IMR-90 (cell line): ENCODE results near the gene DOCK4.

Source experiments
- FOS ChIP-seq: fragments of 150-350 bp; IDR thresholded peaks from 2 replicates; pipeline ENCODE4 v1.6.1; 2016; ENCODE audit warnings: low read depth, low read length
- TF ChIP-seq, protein P1 (sequence below): conservative IDR thresholded peaks from 2 replicates; pipeline ENCODE4 v1.5.1; 2012; ENCODE audit warnings: mild to moderate bottlenecking, low read depth, low read length, improper control_type of control experiment

- TF ChIP-seq, protein P1, sequence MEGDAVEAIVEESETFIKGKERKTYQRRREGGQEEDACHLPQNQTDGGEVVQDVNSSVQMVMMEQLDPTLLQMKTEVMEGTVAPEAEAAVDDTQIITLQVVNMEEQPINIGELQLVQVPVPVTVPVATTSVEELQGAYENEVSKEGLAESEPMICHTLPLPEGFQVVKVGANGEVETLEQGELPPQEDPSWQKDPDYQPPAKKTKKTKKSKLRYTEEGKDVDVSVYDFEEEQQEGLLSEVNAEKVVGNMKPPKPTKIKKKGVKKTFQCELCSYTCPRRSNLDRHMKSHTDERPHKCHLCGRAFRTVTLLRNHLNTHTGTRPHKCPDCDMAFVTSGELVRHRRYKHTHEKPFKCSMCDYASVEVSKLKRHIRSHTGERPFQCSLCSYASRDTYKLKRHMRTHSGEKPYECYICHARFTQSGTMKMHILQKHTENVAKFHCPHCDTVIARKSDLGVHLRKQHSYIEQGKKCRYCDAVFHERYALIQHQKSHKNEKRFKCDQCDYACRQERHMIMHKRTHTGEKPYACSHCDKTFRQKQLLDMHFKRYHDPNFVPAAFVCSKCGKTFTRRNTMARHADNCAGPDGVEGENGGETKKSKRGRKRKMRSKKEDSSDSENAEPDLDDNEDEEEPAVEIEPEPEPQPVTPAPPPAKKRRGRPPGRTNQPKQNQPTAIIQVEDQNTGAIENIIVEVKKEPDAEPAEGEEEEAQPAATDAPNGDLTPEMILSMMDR = no peak
- TF ChIP-seq FOS = no peak
These were observed 49.2 kb upstream of the DOCK4 start for GRCh38 chr7:112255388-112255720.
